Measurements from ENCODE around the gene D2HGDH. TPM values are rescaled to one million over a fixed set of nuclear protein-coding genes. Genes with fewer than 3 reads are reported as not detected.
"Not testable (repeated sequence)": the region's sequence is repeated elsewhere in the genome, so short reads cannot be mapped to it uniquely, and the experiment has no call there.

Gene D2HGDH
- total and polyA plus RNA-seq, 4 donors: 12.2 to 45.3 (median 27.2) TPM

DNA sequence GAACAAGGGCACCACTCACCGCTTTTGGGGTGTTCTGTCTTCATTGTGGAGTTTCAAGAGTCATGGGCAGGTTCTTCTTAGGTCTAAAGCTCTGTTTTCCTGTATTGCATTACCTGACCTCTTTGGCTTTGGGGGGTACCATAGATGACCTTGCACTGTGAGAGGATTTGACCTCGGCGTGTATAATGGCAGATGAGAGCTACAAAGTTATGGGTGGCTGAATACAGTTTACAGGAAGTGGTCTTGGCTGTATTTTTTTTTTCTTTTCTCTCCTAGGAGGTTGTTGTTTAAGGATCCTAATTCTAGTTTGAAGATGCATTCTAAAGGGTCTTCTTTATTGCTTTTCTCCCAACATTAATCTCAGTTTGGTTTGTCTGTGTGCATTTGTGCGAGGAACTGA, 53.7 kb downstream of the D2HGDH start:
- no peaks in the 10 kb centered on the region for H3K36me3 ChIP-seq (ENCODE audit: control insufficient read depth in 4 of 4, insufficient read depth in 4 of 4, low read length in 4 of 4)
- no peaks in the 10 kb centered on the region for H3K9me3 ChIP-seq (ENCODE audit: control insufficient read depth in 4 of 4, insufficient read depth in 3 of 4, low read length in 3 of 4)
- H3K27me3 ChIP-seq (ENCODE audit: control insufficient read depth in 3 of 3, insufficient read depth in 3 of 3, low read length in 2 of 3): peaks cover 0 to 3% (median 0%) of the 10 kb centered on the region in 3 donors
- no peaks in the 10 kb centered on the region for H3K4me1 ChIP-seq (ENCODE audit: control insufficient read depth in 5 of 5, insufficient read depth in 5 of 5, low read length in 5 of 5)
- H3K4me3 ChIP-seq: no peak overlapping the region
- DNase-seq: no peak
- TF ChIP-seq, protein P1, sequence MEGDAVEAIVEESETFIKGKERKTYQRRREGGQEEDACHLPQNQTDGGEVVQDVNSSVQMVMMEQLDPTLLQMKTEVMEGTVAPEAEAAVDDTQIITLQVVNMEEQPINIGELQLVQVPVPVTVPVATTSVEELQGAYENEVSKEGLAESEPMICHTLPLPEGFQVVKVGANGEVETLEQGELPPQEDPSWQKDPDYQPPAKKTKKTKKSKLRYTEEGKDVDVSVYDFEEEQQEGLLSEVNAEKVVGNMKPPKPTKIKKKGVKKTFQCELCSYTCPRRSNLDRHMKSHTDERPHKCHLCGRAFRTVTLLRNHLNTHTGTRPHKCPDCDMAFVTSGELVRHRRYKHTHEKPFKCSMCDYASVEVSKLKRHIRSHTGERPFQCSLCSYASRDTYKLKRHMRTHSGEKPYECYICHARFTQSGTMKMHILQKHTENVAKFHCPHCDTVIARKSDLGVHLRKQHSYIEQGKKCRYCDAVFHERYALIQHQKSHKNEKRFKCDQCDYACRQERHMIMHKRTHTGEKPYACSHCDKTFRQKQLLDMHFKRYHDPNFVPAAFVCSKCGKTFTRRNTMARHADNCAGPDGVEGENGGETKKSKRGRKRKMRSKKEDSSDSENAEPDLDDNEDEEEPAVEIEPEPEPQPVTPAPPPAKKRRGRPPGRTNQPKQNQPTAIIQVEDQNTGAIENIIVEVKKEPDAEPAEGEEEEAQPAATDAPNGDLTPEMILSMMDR (IDR thresholded peaks at IDR 0.05; ENCODE audit: control extremely low read depth, extremely low read depth): no peak
- 89 to 91% methylated on average over 4 of the region's 4 CpGs for WGBS, 2 donors
- no peak overlapping the region for H3K9ac ChIP-seq (ENCODE audit: insufficient read depth in 1 of 2, low read length in 2 of 2)
- ATAC-seq (ENCODE audit: insufficient read depth, low FRiP score): no peak
- H3K27ac ChIP-seq (ENCODE audit: low read depth in 1 of 2, low read length in 1 of 2): no peak overlapping the region

DNA sequence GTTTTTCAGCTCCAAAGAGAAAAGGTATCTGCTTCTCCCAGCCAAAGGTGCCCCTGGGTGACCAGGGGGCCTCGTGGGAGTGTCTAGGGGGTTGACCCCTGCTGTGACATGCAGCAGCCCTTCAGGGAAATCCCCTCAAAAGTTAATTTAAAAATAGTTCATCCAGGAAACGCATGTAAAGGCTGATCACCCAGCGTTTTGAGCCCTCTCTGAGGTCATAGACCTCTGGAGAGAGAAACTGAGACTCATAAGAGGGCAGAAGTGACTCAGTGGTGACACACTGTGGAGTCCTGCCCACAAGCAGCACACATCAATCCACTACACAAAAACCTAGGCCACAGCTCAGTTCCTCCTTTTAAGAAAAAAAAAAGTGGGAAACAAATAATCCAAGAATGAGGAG, 54.1 kb downstream of the D2HGDH start:
- Histone ChIP-seq H3K27me3 (ENCODE audit: control insufficient read depth in 3 of 3, insufficient read depth in 3 of 3, low read length in 2 of 3) (peaks cover 0 to 4% (median 3%) of the 10 kb centered on the region in 3 donors), H3K27ac (ENCODE audit: low read depth in 1 of 2, low read length in 1 of 2) (no peak overlapping the region), H3K36me3 (ENCODE audit: control insufficient read depth in 4 of 4, insufficient read depth in 4 of 4, low read length in 4 of 4) (no peaks in the 10 kb centered on the region), H3K4me3 (no peak overlapping the region), H3K9me3 (ENCODE audit: control insufficient read depth in 4 of 4, insufficient read depth in 3 of 4, low read length in 3 of 4) (peaks cover 0 to 2% (median 0%) of the 10 kb centered on the region in 4 donors), H3K9ac (ENCODE audit: insufficient read depth in 1 of 2, low read length in 2 of 2) (no peak overlapping the region), H3K4me1 (ENCODE audit: control insufficient read depth in 5 of 5, insufficient read depth in 5 of 5, low read length in 5 of 5) (no peaks in the 10 kb centered on the region)
- 44 to 56% methylated on average over 3 of the region's 3 CpGs for WGBS, 2 donors
- no peak for DNase-seq
- ATAC-seq (ENCODE audit: insufficient read depth, low FRiP score): no peak
- TF ChIP-seq, protein P1 (IDR thresholded peaks at IDR 0.05; ENCODE audit: control extremely low read depth, extremely low read depth): no peak

DNA sequence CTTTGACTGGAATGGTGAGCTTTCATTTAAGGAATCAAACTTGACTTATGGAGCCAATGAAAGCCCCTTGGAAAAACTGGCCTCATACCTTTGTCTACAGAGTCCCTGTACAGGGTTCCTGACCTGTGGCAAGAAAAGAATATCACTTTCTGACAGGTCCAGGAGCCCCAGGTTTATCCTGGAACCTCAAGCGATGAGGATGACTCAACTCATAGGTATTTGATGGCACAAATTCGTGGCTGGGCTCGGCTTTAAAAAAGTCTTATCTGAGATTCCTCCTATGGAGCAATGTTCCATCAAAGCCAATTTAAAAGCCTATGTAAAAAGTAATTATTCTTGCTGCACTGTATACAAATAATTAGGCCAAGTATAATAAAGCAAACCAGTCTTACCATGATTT, 57.0 kb downstream of the D2HGDH start:
- not testable (repeated sequence) for H3K27ac ChIP-seq (ENCODE audit: low read depth in 1 of 2, low read length in 1 of 2); H3K4me1 ChIP-seq (ENCODE audit: control insufficient read depth in 5 of 5, insufficient read depth in 5 of 5, low read length in 5 of 5); H3K9ac ChIP-seq (ENCODE audit: insufficient read depth in 1 of 2, low read length in 2 of 2); DNase-seq; H3K9me3 ChIP-seq (ENCODE audit: control insufficient read depth in 4 of 4, insufficient read depth in 3 of 4, low read length in 3 of 4); H3K36me3 ChIP-seq (ENCODE audit: control insufficient read depth in 4 of 4, insufficient read depth in 4 of 4, low read length in 4 of 4); ATAC-seq (ENCODE audit: insufficient read depth, low FRiP score); H3K4me3 ChIP-seq; H3K27me3 ChIP-seq (ENCODE audit: control insufficient read depth in 3 of 3, insufficient read depth in 3 of 3, low read length in 2 of 3)
- WGBS, 2 donors: 73 to 87% methylated on average over 3 of the region's 3 CpGs

DNA sequence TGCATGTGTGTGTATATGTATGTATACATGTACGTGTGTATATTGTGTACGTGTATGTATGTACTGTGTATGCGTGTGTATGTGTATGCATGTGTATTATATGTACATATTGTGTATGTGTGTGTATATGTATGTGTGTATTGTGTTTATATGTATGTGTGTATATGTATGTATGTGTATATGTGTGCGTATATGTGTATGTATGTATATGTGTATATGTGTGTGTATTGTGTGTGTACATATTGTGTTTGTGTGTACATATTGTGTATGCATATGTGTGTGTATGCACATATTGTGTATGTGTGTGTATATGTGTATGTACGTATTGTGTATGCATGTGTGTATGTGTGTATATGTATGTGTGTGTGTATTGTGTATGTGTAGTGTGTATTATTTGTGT, 59.0 kb downstream of the D2HGDH start:
- DNase-seq (no peak), ATAC-seq (ENCODE audit: insufficient read depth, low FRiP score) (no peak)
- Histone ChIP-seq H3K27me3 (ENCODE audit: control insufficient read depth in 3 of 3, insufficient read depth in 3 of 3, low read length in 2 of 3) (peaks cover 0 to 4% (median 0%) of the 10 kb centered on the region in 3 donors), H3K27ac (ENCODE audit: low read depth in 1 of 2, low read length in 1 of 2) (no peak overlapping the region), H3K9me3 (ENCODE audit: control insufficient read depth in 4 of 4, insufficient read depth in 3 of 4, low read length in 3 of 4) (peaks cover 0 to 2% (median 0%) of the 10 kb centered on the region in 4 donors), H3K4me1 (ENCODE audit: control insufficient read depth in 5 of 5, insufficient read depth in 5 of 5, low read length in 5 of 5) (no peaks in the 10 kb centered on the region), H3K9ac (ENCODE audit: insufficient read depth in 1 of 2, low read length in 2 of 2) (no peak overlapping the region), H3K4me3 (no peak overlapping the region), H3K36me3 (ENCODE audit: control insufficient read depth in 4 of 4, insufficient read depth in 4 of 4, low read length in 4 of 4) (no peaks in the 10 kb centered on the region)
- TF ChIP-seq, protein P1 (IDR thresholded peaks at IDR 0.05; ENCODE audit: control extremely low read depth, extremely low read depth): no peak
- WGBS, 2 donors: 96 to 97% methylated on average over 5 of the region's 5 CpGs

All from lung (tissue), 12 donors.